Esophagus mucosa (tissue), 1 donor: ENCODE results near the gene SLC6A12. TPM values are rescaled to one million over a fixed set of nuclear protein-coding genes. Genes with fewer than 3 reads are reported as not detected.

ENCODE experiments used
- ATAC-seq: fragments of 200-7000 bp; cut with Tn5 transposase; one replicate; pipeline ENCODE4 v1.9.1; 2020
- total RNA-seq: library from RNA; stranded (reverse); gene quantifications from one replicate; pipeline ENCODE4 v1.2.4, GENCODE V29; 2023
- donor health status: DM: yes; HTN: yes; CAD: no.

SLC6A12 gene
- total RNA-seq, 1 donor from 2014 or later: 0.12 TPM

DNA sequence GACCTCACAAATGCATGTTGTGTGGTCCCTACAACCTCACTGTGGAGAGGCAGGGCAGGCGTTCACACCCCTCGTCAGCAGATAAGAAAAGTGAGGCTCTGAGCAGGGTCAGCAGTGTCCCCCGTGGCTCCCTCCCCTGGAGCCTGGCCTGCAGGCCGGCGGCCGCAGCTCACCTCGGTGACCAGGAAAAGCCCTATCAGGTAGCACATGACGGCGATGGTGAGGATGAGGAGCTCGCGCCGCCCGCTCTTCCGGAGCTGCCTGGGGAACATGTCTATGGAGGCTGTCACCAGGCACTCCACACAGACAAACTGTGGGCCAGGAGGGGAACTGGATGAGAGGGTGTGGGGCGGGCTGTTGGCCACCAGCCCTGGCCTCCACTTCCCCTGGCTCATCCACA lies 18.0 kb downstream of the SLC6A12 start:
- no peak for ATAC-seq

DNA sequence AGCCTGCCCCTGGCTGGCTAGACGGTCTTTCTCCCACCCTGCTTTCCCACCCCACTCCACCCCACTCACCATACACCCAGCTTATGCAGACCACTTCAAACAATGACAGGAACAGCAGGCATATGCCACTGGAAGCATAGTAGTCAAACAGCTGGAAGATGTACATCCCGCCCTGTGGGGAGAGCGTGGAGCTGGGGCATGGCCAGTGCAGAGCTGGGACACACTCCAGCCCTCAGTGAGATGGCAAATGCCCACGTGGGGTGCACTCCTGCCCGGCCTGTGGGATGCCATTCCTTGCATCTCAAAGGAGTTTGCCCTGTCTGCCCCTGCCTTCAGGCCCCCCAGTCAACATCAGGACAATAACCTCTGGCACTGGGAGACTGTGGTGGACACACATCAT lies 18.8 kb downstream of the SLC6A12 start:
- ATAC-seq: no peak

DNA sequence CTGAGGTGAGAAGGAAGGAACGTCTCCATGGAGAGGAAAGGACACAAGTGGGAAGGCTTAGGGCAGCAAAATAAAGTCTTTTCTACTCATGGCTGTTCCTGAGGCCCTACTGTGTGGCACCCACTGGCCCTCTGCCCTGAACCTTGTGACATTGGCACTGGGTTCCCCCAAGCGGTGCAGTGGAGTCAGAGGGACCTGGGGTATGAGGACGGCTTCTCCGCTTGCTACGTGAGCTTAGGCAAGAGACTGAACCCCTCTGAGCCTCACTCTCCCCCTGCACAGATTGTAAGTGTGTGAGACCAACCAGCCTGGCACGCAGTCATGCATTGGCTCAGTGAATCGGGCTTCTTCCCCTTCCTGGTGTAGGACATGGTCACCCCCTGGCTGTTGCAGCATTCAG lies 19.7 kb downstream of the SLC6A12 start:
- no peak for ATAC-seq

DNA sequence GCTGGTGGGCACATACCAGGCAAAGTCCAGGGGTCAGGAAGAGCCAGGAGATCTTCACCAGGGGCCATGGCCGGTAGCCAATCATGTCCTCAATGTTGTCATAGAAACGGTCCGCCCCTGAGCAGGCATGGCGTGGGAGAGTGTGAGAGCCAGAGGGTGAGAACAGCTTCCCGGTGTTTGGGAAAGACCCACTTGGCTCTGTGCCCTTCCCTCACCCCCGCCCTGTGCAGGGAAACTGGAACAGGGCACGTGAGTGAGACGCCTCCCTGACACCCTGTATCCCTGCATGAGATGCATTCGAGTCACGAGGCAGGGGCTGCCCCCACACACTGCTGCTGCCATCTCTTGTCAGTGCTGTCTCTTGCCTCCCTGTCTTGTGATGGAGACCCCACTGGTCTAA lies 20.7 kb downstream of the SLC6A12 start:
- ATAC-seq: no peak

DNA sequence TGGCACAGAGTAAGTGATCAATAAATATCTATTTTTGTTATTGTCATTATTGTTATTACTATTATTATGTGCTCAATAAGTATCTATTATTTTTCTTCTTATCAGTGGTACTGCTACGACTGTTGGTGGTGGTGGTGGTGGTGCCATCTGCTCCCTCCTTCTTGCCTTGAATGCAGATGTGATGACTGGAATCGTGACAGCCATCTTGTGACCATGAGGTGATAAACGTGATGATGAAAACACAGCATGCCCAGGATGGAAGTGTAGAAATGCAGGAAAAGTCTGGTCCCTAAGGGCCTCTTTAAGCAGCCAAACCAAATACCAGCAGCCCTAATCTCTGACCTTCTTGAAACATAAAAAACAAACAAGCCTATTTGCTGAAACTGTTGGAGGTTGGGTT lies 22.4 kb downstream of the SLC6A12 start:
- ATAC-seq: no peak

DNA sequence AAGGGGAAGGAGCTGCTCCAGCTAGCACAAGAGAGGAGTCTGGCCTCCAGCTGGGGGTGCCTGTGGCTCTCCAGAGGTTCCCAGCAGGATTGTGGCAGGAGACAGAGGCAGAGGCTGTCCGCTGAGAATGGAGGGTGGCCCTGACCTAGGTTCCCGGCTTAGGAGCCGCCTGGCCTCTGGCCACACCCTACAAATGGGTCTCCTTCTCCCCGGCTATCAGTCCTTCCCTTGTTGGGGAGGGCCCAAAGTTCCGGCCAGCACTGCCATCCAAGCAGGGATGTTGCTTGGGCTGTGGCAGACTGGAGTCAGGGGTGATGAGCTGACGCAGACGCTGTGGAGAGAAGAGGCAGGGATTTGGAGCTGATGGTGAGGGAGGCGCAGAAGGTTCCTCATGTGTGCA lies 23.1 kb downstream of the SLC6A12 start:
- no peak for ATAC-seq

DNA sequence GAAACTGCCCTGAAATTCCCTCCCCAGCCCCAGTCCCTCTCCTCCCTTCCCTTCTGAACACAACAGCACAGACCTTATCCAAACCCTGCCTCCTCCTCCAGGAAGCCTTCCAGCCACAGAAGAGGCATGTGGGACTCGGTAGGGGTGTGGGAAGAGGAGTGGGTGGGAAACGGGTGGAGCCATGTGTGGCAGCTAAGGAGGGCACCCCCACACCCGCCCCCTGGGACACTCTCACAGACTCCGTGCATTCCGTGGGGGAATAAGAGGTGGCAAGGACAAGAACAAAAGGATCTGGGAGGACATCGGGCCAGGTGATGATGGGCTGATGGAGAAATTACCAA lies 24.4 kb downstream of the SLC6A12 start:
- peak; percentile 15 for ATAC-seq

DNA sequence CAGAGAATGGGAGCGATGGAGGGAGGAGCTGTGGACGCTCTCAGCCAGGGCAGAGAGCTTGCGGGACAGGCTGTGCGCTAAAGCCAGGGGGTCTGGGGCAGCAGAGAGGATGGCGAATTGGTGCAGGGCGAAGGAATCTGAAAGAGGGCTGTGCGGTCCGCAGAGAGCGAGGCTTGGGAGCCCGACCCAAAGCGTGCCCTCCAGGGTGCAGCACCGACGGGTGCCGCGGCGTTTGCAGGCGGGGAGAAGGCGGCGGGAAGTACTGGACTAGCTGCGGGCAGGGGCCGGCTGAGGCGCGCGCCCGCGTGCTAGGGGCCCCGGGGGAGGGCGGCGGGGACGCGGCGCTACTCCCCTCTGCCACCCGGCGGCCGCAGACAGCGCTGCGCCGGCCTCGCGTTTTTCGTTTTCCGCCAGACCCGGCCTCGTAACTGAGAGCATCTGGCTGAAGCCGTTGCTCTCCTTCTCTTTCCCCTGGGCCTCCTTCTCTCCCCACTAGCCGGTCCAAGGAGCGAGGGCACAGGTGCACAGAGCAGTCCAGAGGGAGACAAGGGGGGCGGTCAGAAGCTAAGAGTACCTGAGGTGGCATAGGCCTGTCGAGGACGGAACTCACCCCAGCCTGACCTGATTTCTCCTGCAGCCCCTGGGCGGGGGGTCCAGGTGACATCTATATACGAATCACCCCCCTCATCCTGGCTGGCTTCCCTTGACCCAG lies 24.9 kb downstream of the SLC6A12 start:
- peak; percentile 73 for ATAC-seq

DNA sequence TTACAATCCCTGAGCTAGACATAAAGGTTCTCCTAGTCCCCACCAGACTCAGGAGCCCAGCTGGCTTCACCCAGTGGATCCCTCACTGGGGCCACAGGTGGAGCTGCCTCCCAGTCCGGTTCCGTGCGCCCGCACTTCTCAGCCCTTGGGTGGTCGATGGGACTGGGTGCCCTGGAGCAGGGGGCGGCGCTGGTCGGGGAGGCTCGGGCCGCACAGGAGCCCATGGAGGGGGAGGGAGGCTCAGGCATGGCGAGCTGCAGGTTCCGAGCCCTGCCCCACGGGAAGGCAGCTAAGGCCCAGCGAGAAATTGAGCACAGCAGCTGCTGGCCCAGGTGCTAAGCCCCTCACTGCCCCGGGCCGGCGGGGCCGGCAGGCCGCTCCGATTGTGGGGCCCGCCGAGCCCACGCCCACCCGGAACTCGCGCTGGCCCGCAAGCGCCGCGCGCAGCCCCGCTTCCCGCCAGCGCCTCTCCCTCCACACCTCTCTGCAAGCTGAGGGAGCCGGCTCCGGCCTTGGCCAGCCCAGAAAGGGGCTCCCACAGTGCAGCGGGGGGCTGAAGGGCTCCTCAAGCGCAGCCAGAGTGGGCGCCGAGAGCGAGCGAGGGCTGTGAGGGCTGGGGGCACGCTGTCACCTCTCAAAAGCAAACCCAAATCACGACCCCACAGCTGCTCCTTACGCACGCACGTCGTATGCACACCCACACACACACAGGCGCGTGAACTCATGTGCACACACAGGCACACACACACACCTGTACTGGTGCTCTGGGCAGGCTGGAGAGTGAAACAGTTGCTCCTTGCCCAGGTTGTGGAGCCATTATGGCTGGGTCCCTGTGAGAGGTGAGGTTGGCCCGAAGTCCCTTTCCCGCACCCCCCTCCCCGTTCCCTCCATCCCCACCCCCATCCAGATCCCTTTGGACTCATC lies 25.7 kb downstream of the SLC6A12 start:
- ATAC-seq: peak; percentile 8

DNA sequence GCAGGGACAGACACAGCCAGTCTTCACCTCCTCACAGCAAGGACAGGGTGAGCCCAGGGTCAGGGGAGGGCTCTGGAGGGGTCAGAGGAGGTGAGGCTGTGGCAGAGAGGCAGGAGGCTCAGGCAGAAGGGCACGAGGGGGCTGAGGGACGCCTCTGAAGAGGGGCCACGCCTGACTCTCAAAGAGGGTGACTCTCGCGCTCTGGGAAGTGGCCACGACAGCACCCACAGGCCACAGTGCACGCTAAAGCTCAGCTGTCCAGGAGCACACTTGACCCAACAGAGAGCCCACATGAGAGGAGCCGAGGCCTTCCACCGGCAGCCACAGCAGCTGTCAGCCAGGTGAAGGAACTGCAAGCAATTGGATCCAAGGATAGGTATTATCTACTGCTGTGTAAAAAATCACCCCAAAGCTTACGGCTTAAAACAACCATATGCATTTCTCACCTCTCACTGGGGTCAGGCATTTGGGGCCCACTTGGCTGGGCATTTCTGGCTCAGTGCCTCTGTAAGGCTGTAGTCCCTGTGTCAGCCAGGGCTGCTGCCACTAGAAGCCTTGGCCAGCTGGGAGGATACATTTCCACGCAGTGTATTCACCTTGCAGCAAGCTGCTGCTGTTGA lies 27.8 kb downstream of the SLC6A12 start:
- ATAC-seq: no peak

DNA sequence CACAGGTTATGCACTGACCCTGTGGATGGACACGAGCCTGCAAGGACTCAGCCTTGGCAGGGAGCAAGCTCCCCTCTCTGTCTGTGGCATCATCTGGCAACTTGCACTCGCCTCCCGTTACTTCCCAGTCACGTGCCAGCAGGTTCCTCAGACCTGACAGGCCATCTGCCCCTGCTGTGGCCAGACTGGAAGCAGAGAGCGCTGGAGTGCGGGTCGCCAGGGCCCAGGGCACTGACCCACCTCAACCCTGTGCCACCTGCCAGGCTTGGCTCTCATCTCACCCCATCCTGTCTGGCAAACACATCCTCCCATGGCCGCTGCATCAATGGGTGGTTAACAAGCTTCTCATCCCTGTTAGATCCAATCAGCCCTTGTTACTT lies 28.4 kb downstream of the SLC6A12 start:
- no peak for ATAC-seq

DNA sequence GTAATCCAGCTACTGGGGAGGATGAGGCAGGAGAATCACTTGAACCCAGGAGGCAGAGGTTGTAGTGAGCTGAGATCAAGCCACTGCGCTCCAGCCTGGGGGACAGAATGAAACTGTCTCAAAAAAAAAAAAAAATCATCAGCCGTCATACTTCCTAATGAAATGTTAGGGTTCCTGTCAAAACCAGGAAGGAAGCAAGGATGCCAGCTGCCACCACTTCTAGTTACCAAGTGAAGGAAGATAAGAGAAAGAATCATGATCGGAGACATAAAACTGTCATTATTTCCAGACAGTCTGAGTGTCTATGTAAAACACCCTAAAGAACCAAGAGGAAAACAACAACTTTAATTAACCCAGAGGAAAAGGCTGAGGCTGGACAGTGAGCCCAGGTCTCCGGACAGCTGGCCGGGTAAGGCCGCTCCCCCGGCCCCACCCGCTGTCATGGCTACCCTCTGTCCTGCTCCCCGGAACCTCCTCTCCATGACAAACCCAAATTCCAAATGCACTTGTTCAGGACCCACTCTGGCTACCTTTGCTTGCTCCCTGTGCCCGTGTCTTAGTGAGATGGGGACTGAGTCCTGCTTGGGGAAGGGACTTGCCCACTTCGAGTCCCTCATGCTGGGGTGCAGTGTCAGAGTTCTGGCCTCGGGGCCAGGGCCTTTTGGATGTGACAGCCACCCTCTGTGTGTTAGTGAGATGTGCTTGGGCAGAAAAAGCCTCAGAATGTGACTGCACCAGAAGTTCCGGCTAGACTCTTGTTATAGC lies 29.0 kb downstream of the SLC6A12 start:
- no peak for ATAC-seq

DNA sequence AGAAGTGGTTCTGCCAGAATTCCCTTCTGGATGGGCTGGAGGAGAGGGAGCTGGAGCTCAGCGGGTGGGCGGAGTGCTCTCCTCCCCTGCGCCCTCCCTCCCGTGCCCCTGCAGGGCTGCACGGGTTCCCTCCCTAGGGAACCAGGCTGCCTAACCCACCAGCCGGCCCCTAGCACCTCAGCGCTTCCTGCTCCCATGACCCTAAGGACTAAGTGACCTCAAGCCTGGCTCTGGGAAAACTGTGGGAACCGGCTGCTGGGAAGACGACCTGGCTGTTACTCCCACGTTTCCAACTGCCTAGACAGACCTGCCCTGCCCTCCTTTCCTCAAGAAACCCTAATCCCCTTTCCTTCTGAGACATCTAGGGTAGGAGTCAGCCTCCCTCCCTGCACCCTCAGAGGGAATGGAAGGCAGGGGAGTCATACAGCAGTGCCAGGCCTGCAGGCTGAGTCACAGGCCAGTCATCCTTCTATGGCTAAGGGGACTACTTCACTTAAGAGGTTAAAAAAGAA lies 31.5 kb downstream of the SLC6A12 start:
- ATAC-seq: peak; percentile 50

DNA sequence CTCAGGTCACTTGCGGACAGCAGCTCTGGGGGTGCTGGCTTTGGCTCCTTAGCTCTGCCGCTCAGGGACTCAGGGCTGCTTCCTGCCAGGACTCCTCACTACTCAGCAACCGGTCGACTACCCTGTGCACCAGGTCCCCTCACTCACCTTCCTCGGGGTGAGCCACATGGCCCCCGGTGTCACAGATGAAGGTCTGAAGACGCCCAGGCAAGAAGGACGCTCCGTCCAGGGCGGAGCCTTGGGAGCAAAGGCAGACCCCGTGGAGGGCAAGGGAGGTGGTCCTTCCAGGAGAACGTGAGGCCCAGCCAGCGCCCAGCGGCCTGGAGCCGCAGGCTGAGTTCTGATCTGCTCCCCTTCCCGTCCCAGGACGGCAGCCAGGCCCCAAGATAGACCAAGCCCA lies 32.0 kb downstream of the SLC6A12 start:
- no peak for ATAC-seq

DNA sequence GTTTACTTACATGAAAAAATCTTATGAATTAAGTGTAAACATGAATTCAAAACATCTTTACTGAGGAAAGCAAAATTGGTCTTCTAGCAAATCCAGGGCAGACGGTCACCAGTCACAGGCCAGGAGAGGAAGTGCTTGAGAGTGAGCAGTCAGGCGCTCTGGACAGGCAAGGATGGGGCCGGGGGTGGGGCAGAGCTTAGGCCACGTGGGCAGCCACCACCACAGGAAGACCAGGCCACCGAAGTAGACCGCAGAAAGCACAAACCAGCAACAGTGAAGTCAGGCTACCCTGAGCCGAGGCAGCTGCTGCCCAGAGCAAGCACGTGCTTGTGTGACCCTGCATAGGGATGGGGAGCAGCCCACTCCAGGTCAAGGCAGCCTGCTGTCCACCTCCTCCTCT lies 33.5 kb downstream of the SLC6A12 start:
- no peak for ATAC-seq

DNA sequence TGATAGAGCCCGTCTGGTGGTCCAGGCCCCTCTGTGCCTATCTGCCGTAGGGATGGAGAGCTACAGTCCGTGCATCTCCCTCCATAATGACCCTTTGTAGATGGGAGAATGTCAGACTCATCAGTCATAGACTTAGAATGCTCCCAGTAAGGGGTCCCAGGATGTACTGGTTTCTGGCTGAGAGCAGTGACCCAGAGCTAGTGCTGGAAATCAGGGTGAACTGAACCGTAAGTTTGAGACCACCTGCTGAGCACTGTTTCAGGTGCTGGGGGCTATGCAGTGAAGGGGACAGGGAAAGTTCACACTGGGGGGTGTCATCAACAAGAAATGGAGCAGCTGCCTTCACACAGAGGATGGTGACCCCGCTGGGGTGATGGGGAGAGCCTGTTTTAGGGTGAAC lies 34.1 kb downstream of the SLC6A12 start:
- no peak for ATAC-seq

DNA sequence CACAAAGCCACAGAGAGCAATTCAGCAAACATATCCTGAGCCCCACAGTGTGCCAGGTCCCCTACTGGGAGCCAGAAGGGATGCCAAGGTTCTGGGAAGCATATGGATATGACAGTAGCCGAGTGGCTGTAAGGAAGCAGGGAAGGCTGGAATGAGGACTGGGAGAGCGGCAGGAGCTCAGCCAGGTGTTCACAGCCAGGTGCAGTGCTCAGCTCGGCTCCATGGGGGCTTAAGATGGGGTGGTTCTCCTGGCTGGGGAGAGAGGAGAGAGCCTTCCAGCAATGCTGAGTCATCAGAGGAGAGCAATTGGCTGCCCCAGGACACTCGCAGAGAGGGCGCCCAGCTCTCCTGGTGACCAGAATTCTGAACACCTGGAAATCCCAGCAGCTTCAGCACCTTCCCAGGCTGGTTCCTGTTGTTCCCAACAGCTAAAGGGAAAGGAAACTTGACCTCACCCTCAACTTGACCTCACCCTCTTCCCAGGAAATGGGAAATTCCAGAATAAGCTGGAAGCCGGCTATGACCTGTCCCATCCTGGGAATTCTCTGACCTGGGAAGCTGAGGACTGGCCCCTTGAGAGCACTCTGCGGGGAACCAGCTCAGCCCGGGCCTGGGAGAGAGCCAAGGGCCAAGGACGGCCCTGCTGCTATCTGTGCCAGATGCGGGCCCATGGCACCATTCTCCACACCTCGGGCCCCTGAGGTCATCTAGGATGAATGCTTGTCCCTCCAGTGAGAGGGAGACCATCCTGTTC lies 34.6 kb downstream of the SLC6A12 start:
- ATAC-seq: no peak

DNA sequence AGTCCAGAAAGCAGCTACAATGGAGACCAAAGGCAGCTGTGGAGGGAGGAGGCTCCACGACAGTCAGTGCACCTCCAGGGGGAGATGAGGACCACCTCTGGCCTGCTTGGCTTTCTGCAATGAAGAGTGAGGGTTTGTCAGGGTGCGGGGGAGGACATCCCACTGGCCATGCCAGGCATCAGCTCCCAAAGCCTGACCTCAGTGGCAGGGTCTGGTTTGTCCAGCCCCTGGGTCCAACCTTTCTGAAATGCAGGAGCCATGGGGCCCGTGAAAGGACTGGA lies 35.2 kb downstream of the SLC6A12 start:
- ATAC-seq: no peak

DNA sequence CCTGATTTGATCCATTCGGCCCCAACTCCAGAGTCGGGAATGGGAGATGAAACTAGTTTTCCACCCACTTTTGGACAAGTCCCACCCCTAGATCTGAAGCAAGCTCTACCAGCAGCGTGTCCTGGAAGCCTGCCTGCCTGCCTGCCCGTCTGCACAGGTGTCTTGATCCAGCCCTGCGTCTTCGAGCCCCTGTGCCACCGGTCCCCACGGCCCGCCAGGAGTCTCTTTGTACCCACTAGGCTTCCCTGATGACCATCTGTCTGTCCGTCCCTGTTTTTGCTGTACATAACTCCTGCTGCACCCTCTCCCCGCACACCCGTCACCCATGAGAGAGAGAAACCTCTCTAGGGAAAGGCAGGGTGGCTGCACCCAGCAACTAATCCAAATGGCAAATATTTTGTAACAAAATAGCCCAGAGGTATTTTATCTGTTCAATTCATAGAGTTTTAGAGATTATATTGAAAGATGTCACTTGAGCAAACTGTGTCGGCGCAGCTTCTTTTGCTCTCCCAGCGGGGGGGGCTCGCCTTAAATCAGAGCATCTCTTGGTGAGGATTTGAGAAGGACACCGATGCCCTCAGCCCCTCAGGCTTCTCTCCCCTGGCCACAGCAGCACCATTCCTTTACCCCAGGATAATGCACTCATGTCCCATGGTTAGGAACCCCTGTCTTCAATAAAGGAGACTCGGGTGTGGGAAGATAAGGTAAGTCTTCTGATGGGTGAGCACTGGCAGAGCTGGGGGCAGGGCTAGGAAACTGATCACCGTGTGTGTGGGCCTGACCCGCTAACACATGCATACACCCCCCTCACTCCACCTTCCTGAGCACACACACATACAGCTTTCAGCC lies 35.8 kb downstream of the SLC6A12 start:
- no peak for ATAC-seq

DNA sequence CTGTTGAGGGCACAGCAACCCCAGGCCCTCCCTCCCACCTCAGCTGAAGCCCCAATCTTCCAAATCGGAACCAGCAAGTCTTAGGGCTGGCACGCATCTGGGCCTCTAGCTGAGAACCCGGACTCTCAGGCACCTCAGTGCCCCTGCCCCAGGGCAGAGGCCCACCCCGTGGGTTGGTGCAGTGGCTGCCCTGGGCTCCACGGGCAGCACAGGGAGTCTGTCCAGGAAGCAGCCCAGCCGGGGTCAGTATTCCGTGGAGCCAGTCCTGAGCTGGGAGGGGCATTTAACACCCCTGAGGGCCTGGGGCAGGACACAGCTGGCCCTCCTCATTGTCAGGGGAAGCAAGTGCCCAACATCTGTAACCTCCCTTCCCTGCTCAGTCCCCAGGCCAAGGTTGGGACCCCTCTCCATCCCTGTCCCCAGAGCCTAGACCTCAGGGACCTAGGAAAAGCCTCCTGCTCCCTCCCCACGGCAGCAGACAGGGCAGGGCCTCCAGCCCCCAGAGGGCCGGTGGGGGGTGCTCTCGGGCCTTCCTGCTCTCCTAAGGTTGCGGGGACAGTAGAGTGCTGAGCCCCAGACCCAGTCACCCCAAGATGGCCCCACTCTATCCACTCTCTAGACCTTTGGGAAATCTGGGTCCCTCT lies 36.5 kb downstream of the SLC6A12 start:
- ATAC-seq: no peak
